Middle frontal gyrus (tissue), 1 donor: Measurements from ENCODE around the gene ASAP2.
"Not testable (repeated sequence)": the region's sequence is repeated elsewhere in the genome, so short reads cannot be mapped to it uniquely, and the experiment has no call there.

Experiments used
- DNase-seq: peaks from one replicate; pipeline ENCODE4 v3.0.0-alpha.2; 2015; ENCODE audit warnings: low spot score; ENCODE audit errors: extremely low spot score

Gene ASAP2

GRCh38 chr2:9211496-9211895 lies 4.9 kb downstream of the ASAP2 start:
- DNase-seq, result no peak

DNA sequence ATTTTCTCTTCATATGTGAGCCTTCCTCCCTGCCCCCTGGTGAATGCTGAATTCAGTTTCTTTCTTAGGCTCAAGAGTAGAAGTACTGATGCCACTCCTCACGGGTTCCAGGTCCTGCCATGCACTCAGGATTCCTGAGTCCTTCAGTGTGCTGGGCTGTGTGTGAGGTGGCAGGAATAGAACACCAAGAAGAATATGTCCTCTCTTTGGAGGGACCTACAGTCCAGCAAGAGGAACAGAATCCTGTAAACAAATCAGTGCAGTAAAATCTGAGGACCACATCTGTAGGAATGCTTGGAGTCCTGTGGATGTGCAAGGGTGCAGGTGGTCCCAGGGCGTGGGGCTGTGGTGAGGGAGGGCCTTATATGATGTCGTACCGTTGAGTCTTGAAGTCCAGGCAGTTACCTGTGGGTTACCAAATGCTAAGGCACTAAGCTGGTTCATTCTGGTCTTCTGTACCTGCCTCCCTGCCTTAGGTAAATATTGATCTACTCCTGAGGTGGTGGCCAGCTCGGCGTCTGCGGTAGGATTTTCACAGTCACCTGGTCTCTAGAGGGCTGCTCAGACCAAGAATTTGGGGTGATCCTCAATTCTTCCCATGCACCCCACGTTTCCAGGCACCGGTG lies 5.5 kb downstream of the ASAP2 start:
- DNase-seq, result no peak

DNA sequence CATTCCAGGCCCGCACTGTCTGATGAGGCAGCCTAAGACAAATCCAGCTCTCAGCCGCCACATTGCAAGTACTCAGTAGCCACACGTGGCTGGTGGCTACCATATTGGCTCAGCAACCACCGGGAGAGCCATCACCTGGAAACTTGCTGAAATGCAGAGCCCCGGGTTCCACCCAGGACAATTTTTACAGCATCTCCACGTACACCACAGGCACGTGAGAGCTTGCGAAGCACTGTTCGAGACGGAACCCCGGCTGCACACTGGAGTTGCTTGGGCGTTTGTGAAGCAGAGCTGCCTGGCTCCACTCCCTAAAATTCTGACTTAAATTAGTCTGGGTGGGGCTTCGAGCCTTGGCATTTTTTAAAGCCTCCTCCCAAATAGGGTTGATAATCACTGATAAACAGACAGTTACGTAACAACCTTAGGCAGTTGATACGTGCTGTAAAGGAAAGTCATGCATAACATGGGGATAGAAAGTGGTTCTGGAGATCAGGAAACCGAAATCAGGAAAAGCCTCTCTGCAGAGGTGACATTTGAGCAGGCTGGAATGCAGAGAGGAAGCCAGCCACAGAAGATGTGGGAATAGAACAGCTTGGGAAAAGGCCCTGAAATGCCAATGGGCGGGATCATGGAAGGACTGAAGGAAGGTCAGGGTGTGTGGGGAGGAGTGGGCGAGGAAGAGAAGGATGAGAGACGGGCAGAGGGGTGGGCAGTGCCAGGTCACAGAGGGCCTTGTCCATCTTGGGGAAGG lies 6.2 kb downstream of the ASAP2 start:
- DNase-seq, result no peak

DNA sequence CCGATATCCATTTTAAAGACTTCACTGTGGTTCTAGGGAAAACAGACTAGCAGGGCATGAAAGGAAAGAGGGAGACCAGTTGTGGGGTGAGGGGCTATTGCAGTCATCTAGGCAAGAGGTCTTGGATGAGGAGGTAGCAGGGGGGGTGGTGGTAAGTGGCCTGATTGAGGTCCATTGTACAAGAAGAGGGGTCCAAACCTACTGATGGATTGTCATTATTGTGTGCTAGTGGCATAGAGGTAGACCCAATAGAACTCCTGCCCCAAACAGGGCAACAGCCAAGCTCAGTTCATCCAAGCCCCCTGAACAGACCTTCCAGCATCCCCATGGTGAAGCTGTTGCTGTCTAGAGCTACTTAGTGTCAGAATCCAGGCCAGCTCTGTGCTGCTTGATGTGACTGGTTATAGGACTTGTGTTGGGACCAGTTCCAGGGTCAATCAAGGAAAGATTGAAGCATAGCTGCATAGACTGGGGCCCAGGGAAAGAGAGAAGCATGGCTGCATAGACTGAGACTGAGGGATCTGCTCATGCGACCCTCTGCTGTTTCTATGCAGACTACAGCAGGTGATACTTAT lies 7.0 kb downstream of the ASAP2 start:
- DNase-seq, result no peak

- no peak for DNase-seq
Measured at GRCh38 chr2:9214873-9215272, 8.3 kb downstream of the ASAP2 start.

DNA sequence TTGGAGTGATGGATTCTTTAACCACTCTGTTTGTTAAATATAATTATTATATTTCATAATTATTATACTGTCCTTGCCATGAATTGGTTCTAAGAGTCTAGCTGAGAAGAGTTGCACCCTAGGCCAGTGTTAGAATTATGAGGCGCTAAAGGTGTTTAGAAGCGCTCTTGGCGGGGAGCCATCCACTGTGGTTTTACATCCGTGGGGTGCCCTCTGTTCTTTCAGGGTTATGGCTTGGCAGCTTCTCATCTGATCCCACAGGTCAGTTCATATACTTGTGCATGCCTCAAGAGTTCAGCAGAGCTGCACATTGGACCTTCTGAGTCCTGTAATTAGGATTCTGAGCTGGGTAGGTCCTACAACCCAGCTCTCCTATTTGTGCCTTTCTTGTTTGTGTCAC lies 9.1 kb downstream of the ASAP2 start:
- no peak for DNase-seq

GRCh38 chr2:9216143-9216542 lies 9.5 kb downstream of the ASAP2 start:
- not testable (repeated sequence) for DNase-seq

DNA sequence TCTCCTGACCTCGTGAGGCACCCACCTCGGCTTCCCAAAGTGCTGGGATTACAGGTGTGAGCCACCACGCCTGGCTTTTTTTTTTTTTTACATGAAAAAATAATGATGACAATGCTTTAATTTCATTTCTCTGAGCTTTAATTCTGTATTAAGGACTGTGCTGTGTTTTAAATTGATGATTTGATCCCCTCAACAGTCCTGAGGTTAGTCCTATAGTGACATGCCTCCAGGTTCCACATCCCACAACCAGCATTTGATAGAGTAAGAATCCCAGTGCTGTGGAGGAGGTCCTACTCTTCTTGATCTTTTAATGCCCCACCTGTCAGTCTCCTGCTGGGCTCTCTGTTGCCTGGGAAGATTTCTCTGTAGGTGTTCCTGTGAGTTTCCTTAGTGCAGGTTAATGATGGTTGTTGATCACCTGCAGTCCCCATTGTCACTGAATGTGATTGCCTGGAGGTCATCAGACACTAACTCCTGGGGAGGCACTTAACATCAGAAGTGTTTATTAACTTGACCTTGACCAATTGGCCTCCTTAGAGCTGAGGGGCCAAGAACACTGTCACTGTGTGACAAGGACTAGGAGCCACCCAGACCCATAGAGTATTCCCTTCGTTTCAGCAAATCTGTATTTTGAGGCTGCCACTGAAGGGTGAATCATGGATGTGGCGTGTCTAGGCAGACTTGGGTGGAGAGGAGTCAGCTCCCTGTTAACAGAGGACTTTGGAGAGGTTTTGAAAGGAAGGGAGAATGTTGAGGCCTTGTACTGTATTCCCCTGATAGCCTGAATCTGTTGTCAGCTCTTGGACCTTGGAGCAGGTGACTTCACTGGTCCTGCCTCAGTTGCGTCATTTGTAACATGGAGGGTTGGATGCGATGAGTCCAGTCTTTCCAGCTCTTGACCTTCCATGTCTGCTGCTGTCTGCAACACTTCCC lies 11.5 kb downstream of the ASAP2 start:
- no peak for DNase-seq

- no peak for DNase-seq
Measured at GRCh38 chr2:9219027-9219445, 12.4 kb downstream of the ASAP2 start.

GRCh38 chr2:9220201-9220600 lies 13.6 kb downstream of the ASAP2 start:
- DNase-seq, result no peak

GRCh38 chr2:9221223-9221622 lies 14.6 kb downstream of the ASAP2 start:
- no peak for DNase-seq

- DNase-seq, result no peak
Measured at GRCh38 chr2:9222239-9222892, 15.8 kb downstream of the ASAP2 start.

DNA sequence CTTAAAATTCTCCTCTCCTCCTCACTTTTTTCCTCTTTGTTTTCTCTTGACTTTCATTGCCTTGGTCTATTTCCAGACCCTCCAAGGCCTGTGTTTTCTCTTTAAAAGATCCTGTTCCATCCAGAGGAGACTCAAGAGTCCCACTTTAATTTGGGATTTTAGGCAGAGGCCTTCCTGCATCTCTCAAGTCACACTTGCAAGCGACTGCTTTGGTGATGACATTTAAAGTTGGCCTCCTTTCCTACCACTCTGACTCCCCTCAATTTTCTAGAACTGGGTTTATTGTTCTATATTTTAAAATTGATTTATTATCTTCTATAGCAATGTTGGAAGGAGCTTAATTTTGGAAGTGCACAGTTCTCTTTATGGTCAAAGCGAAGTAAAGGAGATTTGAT lies 16.3 kb downstream of the ASAP2 start:
- no peak for DNase-seq

DNA sequence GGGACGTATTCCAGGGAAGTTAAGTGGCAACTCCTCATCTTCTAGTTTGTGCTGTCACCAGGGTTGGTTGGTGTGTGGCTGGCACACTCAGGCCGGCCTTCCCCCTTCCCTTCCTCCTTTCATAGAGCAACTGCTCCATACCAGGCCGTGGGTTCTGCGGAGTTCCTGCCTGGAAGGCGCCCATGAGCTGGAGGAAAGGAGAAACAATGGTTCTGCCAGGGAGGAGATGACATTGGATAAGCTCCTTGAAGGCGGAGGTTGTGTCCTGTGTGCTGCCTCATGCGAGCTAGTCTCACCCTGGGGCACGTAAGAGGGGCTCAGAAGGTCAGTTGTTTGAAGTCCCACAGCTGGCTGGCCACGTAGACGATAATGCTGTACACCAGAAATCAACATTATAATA lies 19.2 kb downstream of the ASAP2 start:
- DNase-seq, result no peak

DNA sequence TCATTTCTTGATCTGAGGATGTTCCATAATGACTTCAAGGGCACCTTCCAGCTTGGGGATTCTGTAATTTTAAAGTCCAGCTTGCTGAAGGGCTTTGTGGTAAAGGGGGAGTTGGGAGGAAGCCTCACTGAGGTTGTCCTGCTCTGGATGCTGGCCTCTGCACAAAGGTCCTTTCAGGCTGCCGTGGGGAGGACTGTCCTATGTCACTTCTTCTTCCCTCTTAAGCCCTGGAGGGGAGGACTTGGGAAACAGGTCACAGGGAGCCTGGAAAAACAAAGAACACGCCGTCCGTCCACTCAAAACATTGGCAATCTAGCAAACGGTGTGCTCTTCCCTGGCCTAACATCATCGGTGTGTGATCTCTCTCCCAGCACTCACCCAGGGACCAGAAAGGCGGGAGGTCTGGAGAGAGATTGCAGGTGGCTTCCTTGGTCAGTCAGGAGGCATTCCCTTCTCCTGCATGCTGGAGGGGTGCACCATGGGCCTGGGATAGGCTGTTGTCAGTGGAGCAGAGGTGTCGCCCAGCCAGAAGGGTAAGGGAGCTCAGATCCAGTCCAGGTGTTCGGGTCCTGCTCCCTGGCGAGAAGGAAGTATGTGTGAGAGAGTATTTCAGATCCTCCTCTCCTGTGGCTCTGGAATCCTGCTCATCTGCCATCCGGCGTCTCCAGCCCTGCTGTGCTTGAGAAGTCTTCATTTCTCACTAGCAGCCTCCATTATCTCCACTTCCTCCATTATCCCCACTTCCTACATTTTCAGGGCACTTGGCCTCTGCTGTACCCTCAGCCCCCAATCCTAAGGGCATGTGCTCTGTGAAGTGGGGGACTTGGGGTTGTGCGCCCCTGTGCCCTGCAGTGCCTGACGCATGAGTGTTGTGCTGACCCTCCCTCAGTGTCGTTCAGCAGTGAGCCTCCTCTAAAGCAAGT lies 20.1 kb downstream of the ASAP2 start:
- no peak for DNase-seq

DNA sequence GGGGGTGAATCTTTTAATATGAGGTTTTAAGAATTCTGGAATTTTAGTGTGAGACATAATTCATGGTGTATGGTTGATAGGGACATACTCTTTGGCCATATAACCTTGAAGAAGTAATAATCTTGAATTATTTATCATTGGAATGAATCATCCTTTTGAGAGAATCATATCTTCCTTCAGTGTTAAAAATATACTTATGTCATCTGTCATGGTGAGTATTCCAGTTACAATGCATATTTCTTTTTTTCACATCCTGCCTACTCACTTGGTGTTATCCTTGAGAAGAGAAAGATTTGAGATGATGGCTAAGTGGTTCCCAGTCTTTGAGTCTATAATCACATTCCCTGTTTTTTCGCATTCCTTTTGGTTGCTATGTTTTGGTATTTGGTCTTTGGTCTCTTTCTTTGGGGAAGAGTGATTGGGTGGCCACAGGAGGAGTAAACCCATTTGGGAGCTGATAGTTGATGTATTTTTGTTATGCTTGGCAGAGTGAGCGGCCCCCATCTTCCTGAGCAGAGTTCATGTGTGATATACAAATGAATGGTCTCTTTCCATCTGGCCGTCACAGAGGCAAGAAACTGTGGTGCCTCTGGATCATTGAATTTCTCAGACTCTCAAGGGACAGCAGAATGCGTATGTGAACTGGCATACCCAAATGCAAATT lies 21.6 kb downstream of the ASAP2 start:
- DNase-seq, result no peak

GRCh38 chr2:9228781-9229469 lies 22.3 kb downstream of the ASAP2 start:
- no peak for DNase-seq

DNA sequence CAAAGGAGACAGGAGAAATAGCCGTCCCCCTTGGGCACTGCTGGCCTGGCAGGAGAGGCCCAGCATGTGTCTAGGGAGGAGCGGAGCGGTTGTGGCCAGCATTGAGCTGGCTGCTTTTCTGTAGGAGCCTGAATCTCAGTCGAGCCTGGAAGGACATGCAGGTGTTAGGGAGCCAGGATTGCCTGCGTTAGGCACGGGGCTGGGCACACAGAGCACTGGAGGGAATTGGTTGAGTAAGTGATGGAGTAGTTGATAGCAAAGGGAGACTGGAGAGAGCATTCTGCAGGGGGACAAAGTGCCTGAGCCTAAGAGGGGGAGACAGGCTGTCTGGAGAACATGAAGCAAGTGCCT lies 22.8 kb downstream of the ASAP2 start:
- no peak for DNase-seq
